ENCODE data around the gene NR4A3. TPM values are rescaled to one million over a fixed set of nuclear protein-coding genes. Genes with fewer than 3 reads are reported as not detected.

The NR4A3 gene
- total RNA-seq (2014; rRNA removed; shearing (Covaris generic)) = 0.17 and 0.58 TPM in 2 replicates
- polyA plus RNA-seq (2016; fragmentation: Nextera tagmentation; extraction: Ambion mirVana) = 0.10 and 0.17 TPM in 2 replicates
- long read RNA-seq = 0 reads

GRCh38 chr9:99821396-99822108 is at the start of gene NR4A3:
TSS of gene NR4A3 (plus strand) at chr9:99821885. CDS start at chr9:99828043, 6,158 bp downstream.
- H3K9me3 Mint-ChIP-seq = no peaks in the 10 kb centered on the region
- H3K4me1 Mint-ChIP-seq = peaks cover 37% of the 10 kb centered on the region
- peak within 1 kb of the TSS; percentile 96 for H2AFZ ChIP-seq
- no peak within 1 kb of the TSS for H3K27ac ChIP-seq (ENCODE audit: low read depth)
- peak within 1 kb of the TSS; percentile 71 for H3K4me3 Mint-ChIP-seq
- peaks cover 65% of the 10 kb centered on the region for H3K27me3 ChIP-seq (ENCODE audit: insufficient read depth)
- H3K4me3 ChIP-seq = peak within 1 kb of the TSS; percentile 78
- H3K79me2 ChIP-seq (replicated peaks; ENCODE audit: insufficient read depth) = peaks cover 17% of the 10 kb centered on the region; the same call in 1 of the 2 replicates
- peaks cover 73% of the 10 kb centered on the region for H3K27me3 Mint-ChIP-seq (ENCODE audit: insufficient read depth, low read depth, poor library complexity)
- peaks cover 41% of the 10 kb centered on the region for H3K4me1 ChIP-seq (ENCODE audit: insufficient read depth)
- no peaks in the 10 kb centered on the region for H3K36me3 ChIP-seq (ENCODE audit: insufficient read depth)
- peaks cover 7% of the 10 kb centered on the region for H4K20me1 ChIP-seq (replicated peaks; ENCODE audit: insufficient read depth)
- no peaks in the 10 kb centered on the region for H3K9me2 ChIP-seq (ENCODE audit: insufficient read depth)
- TF ChIP-seq ZNF331 (CRISPR knock-in tag; IDR thresholded peaks at IDR 0.05; ENCODE audit: low read depth) (no peak), CREB1 (CRISPR knock-in tag; IDR thresholded peaks at IDR 0.05; ENCODE audit: low read depth) (peak; percentile 94), POLR2AphosphoS5 (IDR thresholded peaks at IDR 0.05; ENCODE audit: low read depth) (0 out of 2 replicates have a peak, but pooled peaks have one; percentile 9)
- peak; percentile 10 for ATAC-seq
- H3K4me2 ChIP-seq = peak within 1 kb of the TSS; percentile 93
- H3K36me3 Mint-ChIP-seq (ENCODE audit: low read depth) = no peaks in the 10 kb centered on the region; the same call in 2 of the 3 replicates
- peak; percentile 94 for DNase-seq (ENCODE audit: low spot score)
- peaks cover 26% of the 10 kb centered on the region for H3F3A ChIP-seq (replicated peaks; ENCODE audit: low read depth)
- H3K27ac Mint-ChIP-seq = no peak within 1 kb of the TSS

- no peak for TF ChIP-seq EZH2phosphoT487 (IDR thresholded peaks at IDR 0.05; ENCODE audit: unreplicated experiment)
- DNase-seq (ENCODE audit: low spot score) (no peak), ATAC-seq (no peak)
- Histone ChIP-seq H4K20me1 (replicated peaks; ENCODE audit: insufficient read depth) (no peaks in the 10 kb centered on the region), H3K36me3 (ENCODE audit: insufficient read depth) (no peaks in the 10 kb centered on the region), H3K4me3 (no peak overlapping the region), H3F3A (replicated peaks; ENCODE audit: low read depth) (no peaks in the 10 kb centered on the region), H3K9me2 (ENCODE audit: insufficient read depth) (0 out of 2 replicates have a peak, but pooled peaks cover 4% of the 10 kb centered on the region), H3K27me3 (ENCODE audit: insufficient read depth) (no peaks in the 10 kb centered on the region), H3K4me1 (ENCODE audit: insufficient read depth) (no peaks in the 10 kb centered on the region), H3K79me2 (replicated peaks; ENCODE audit: insufficient read depth) (no peaks in the 10 kb centered on the region), H3K27ac (ENCODE audit: low read depth) (no peak overlapping the region), H3K4me2 (no peak overlapping the region), H2AFZ (no peak overlapping the region)
- Mint-ChIP-seq H3K27me3 (ENCODE audit: insufficient read depth, low read depth, poor library complexity) (no peaks in the 10 kb centered on the region), H3K9me3 (no peaks in the 10 kb centered on the region), H3K36me3 (ENCODE audit: low read depth) (no peaks in the 10 kb centered on the region), H3K4me3 (no peak overlapping the region), H3K27ac (no peak overlapping the region), H3K4me1 (no peaks in the 10 kb centered on the region)
Measured at GRCh38 chr9:99773468-99774138, 48.1 kb upstream of the NR4A3 start.

- Mint-ChIP-seq H3K4me1 (peaks cover 4% of the 10 kb centered on the region), H3K27me3 (ENCODE audit: insufficient read depth, low read depth, poor library complexity) (no peaks in the 10 kb centered on the region), H3K36me3 (ENCODE audit: low read depth) (no peaks in the 10 kb centered on the region), H3K27ac (no peak overlapping the region), H3K9me3 (no peaks in the 10 kb centered on the region), H3K4me3 (no peak overlapping the region)
- ATAC-seq = no peak
- H3K36me3 ChIP-seq (ENCODE audit: insufficient read depth) = no peaks in the 10 kb centered on the region
- H3K27me3 ChIP-seq (ENCODE audit: insufficient read depth) = no peaks in the 10 kb centered on the region
- H3K27ac ChIP-seq (ENCODE audit: low read depth) = no peak overlapping the region
- H3K79me2 ChIP-seq (replicated peaks; ENCODE audit: insufficient read depth) = no peaks in the 10 kb centered on the region
- H3K4me3 ChIP-seq = no peak overlapping the region
- peaks cover 3% of the 10 kb centered on the region for H3K4me1 ChIP-seq (ENCODE audit: insufficient read depth)
- H2AFZ ChIP-seq = no peak overlapping the region
- no peaks in the 10 kb centered on the region for H4K20me1 ChIP-seq (replicated peaks; ENCODE audit: insufficient read depth)
- no peaks in the 10 kb centered on the region for H3F3A ChIP-seq (replicated peaks; ENCODE audit: low read depth)
- DNase-seq (ENCODE audit: low spot score) = no peak
- no peak overlapping the region for H3K4me2 ChIP-seq
- H3K9me2 ChIP-seq (ENCODE audit: insufficient read depth) = 0 out of 2 replicates have a peak, but pooled peaks cover 4% of the 10 kb centered on the region
- TF ChIP-seq NANOG (IDR thresholded peaks at IDR 0.05; ENCODE audit: borderline replicate concordance) (no peak), POLR2AphosphoS5 (IDR thresholded peaks at IDR 0.05; ENCODE audit: low read depth) (no peak), REST (IDR thresholded peaks at IDR 0.05; ENCODE audit: unreplicated experiment) (no peak), EZH2phosphoT487 (IDR thresholded peaks at IDR 0.05; ENCODE audit: unreplicated experiment) (no peak), STAT1 (IDR thresholded peaks at IDR 0.05; ENCODE audit: unreplicated experiment) (no peak), CTCF (conservative IDR thresholded peaks at IDR 0.05; ENCODE audit: low read depth in 2 of 2) (no peak), ETS1 (IDR thresholded peaks at IDR 0.05) (no peak), ZNF114 (CRISPR knock-in tag; IDR thresholded peaks at IDR 0.05) (no peak), ZNF331 (CRISPR knock-in tag; IDR thresholded peaks at IDR 0.05; ENCODE audit: low read depth) (no peak), JUNB (IDR thresholded peaks at IDR 0.05; ENCODE audit: unreplicated experiment) (no peak), CREB1 (CRISPR knock-in tag; IDR thresholded peaks at IDR 0.05; ENCODE audit: low read depth) (no peak)
Measured at GRCh38 chr9:99778308-99778707, 43.4 kb upstream of the NR4A3 start.

Measured in GM23338 (cell line).